HG02970 (cell line): ENCODE measurements around the gene RPS6KC1.
"Not testable (repeated sequence)": the region's sequence is repeated elsewhere in the genome, so short reads cannot be mapped to it uniquely, and the experiment has no call there.

Source experiments
- ATAC-seq: cut with Tn5 transposase; IDR thresholded peaks from one replicate; pipeline ENCODE4 v1.9.1; 2021; ENCODE audit warnings: mild to moderate bottlenecking, moderate library complexity, moderate number of reproducible peaks; ENCODE audit not compliant: unreplicated experiment, low FRiP score

The RPS6KC1 gene

GRCh38 chr1:213273546-213273945 lies 222.5 kb downstream of the RPS6KC1 start:
- ATAC-seq = no peak

GRCh38 chr1:213274140-213274539 lies 223.1 kb downstream of the RPS6KC1 start:
- no peak for ATAC-seq

- ATAC-seq = no peak
These were observed 224.3 kb downstream of the RPS6KC1 start for GRCh38 chr1:213275293-213275692.

- ATAC-seq = no peak
These were observed 225.2 kb downstream of the RPS6KC1 start for GRCh38 chr1:213276236-213276635.

- no peak for ATAC-seq
These were observed 226.0 kb downstream of the RPS6KC1 start for GRCh38 chr1:213277036-213277435.

GRCh38 chr1:213279410-213279809 lies 228.4 kb downstream of the RPS6KC1 start:
- ATAC-seq = no peak

- no peak for ATAC-seq
These were observed 230.7 kb downstream of the RPS6KC1 start for GRCh38 chr1:213281640-213282301.

- no peak for ATAC-seq
These were observed 233.6 kb downstream of the RPS6KC1 start for GRCh38 chr1:213284626-213285025.

- no peak for ATAC-seq
These were observed 235.2 kb downstream of the RPS6KC1 start for GRCh38 chr1:213286235-213286634.

- ATAC-seq = no peak
These were observed 236.9 kb downstream of the RPS6KC1 start for GRCh38 chr1:213287987-213288386.

- no peak for ATAC-seq
These were observed 240.5 kb downstream of the RPS6KC1 start for GRCh38 chr1:213291526-213291925.

GRCh38 chr1:213292614-213293013 lies 241.6 kb downstream of the RPS6KC1 start:
- ATAC-seq = no peak

- no peak for ATAC-seq
These were observed 244.8 kb downstream of the RPS6KC1 start for GRCh38 chr1:213295860-213296259.

GRCh38 chr1:213296558-213296957 lies 245.5 kb downstream of the RPS6KC1 start:
- no peak for ATAC-seq

- no peak for ATAC-seq
These were observed 246.0 kb downstream of the RPS6KC1 start for GRCh38 chr1:213297021-213297420.

GRCh38 chr1:213300433-213300832 lies 249.4 kb downstream of the RPS6KC1 start:
- ATAC-seq = no peak

GRCh38 chr1:213301524-213301923 lies 250.5 kb downstream of the RPS6KC1 start:
- ATAC-seq = not testable (repeated sequence)

- no peak for ATAC-seq
These were observed 252.2 kb downstream of the RPS6KC1 start for GRCh38 chr1:213303286-213303685.

- no peak for ATAC-seq
These were observed 264.5 kb downstream of the RPS6KC1 start for GRCh38 chr1:213315571-213315970.

- not testable (repeated sequence) for ATAC-seq
These were observed 267.4 kb downstream of the RPS6KC1 start for GRCh38 chr1:213318458-213318857.

- ATAC-seq = no peak
These were observed 269.3 kb downstream of the RPS6KC1 start for GRCh38 chr1:213320191-213320870.
